Measurements from ENCODE around the gene GRAMD4.
A peak's percentile ranks its signal among the peaks of the same experiment; 100 is the strongest.
"Not testable (repeated sequence)": the region's sequence is repeated elsewhere in the genome, so short reads cannot be mapped to it uniquely, and the experiment has no call there.

GRAMD4 gene

DNA sequence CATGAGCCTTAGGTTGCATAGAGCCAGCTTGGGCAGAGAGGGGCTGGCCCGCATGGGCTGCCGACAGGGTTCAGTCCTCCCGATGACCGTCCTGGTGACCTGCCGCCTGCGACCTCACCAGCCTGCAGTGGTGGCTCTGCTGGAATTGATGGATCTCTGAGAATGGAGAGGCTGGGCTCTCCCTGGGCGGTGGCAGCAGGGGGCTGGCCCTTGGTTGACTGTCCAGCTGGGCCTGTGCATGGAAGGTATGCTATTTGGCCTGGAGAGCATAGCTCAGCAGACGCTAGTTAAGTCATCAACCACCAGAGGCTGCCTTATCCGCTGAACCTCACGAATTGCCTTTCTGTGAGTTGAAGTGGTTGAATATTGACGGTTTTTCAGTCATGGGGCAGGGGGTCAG lies 19.7 kb downstream of the GRAMD4 start:
- no peak for DNase-seq

DNA sequence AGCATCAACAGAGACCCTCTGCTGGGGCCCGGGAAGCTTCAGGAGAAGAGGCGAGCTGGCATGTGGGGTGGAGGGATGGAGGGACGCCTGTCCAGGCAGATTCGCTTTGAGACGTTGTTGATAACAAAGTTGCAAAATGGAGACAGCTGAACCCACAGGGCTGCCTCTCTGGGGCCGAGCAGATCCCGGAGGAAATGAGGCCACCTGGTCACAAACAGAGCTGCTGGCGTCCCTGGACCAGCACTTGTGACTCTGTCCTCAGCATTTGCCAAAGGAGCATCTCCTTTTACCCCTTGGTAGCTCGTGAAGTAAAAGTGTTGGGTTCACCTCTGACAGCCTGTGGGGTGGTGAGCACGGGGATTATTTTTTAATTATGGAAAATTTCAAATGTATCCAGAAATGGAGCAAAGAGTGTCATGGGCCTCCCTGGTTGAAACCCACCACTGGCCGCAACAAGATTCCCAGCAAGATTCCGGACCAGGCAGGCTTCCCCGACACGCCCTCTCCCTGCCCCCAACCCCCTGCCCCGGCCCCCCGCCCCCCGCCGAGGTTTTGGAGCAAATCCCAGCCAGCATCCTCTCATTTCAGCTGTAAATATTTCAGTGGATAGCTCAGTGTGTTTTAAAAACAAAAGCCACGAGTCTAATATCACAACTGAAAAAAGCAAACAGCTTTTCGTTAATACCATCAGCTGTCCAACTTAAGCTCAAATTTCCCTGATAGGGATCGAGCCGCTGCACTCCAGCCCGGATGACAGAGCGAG lies 20.3 kb downstream of the GRAMD4 start:
- DNase-seq: no peak

GRCh38 chr22:46641811-46642266 lies 21.7 kb downstream of the GRAMD4 start:
- DNase-seq: no peak

- not testable (repeated sequence) for DNase-seq
Measured at GRCh38 chr22:46642840-46643480, 22.8 kb downstream of the GRAMD4 start.

DNA sequence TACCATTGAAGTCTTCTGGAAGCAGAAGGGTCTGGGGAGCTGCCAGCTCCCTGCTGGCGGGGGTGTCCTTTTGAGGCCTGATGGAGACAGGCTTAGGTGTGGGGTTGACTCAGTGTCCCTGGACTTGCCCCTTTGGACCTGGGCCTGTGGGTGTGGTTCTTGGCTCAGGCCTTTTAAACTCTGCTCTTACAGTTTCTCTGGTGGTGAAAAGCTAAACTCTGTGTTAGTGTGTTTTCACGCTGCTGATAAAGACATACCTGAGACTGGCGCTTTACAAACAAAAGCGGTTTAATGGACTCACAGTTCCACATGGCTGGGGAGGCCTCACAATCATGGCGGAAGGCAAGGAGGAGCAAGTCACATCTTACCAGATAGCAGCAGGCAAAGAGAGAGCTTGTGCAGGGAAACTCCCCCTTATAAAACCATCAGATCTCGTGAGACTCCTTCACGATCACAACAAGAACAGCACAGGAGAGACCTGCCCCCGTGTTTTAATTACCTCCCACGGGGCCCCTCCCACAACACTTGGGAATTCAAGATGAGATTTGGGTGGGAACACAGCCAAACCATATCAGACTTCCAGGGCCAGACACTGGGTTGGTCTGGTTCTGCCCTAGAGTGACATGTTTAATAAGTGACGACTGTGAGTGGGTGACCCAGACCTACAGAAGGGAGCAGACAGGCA lies 26.5 kb downstream of the GRAMD4 start:
- DNase-seq: no peak

DNA sequence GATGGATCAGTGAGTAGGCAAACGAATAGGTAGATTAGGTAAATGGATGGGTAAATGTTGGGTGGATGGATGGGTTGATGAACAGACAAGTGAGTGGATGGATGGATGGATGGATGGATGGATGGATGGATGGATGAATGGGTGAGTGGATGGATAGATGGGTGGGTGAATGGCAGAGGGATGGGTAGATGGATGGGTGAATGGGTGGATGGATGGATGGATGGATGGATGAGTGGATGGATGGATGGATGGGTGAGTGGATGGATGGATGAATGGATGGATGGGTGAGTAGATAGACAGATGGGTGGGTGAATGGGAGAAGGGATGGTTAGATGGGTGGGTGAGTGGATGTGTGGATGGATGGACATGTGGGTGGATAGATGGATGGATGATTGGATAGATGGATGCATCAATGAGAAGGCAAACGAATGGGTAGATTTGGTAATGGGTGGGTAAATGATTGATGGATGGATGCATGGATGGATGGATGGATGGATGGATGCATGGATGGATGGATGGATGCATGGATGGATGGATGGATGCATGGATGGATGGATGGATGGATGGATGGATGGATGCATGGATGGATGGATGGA lies 28.1 kb downstream of the GRAMD4 start:
- not testable (repeated sequence) for DNase-seq

- no peak for DNase-seq
Measured at GRCh38 chr22:46649141-46650077, 29.2 kb downstream of the GRAMD4 start.

- DNase-seq: no peak
Measured at GRCh38 chr22:46650078-46650810, 30.1 kb downstream of the GRAMD4 start.

GRCh38 chr22:46651316-46651715 lies 31.1 kb downstream of the GRAMD4 start:
- DNase-seq: no peak

GRCh38 chr22:46652081-46652846 lies 32.1 kb downstream of the GRAMD4 start:
- no peak for DNase-seq

- no peak for DNase-seq
Measured at GRCh38 chr22:46652847-46653331, 32.7 kb downstream of the GRAMD4 start.

- peak; percentile 40 for DNase-seq
Measured at GRCh38 chr22:46653596-46653995, 33.4 kb downstream of the GRAMD4 start.

DNA sequence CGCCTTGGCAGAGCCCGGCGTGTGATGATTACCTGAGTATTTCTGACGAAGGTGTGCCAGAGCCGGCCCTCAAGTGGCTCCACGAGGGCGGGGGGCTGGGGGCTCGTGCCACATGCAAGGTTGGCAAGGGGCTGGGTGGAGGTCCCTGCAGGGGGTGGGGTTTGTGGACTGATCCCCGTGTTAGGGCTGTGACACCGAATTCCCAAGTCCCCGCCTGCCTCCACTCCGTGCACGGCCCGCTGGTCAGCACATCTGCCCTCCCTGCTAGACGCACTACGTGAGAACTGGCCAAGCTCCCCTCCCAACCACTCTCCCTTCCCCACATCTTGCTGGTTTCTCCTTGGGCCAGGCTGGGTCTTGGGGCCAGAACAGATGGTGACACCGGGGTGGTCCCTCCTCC lies 34.2 kb downstream of the GRAMD4 start:
- no peak for DNase-seq

DNA sequence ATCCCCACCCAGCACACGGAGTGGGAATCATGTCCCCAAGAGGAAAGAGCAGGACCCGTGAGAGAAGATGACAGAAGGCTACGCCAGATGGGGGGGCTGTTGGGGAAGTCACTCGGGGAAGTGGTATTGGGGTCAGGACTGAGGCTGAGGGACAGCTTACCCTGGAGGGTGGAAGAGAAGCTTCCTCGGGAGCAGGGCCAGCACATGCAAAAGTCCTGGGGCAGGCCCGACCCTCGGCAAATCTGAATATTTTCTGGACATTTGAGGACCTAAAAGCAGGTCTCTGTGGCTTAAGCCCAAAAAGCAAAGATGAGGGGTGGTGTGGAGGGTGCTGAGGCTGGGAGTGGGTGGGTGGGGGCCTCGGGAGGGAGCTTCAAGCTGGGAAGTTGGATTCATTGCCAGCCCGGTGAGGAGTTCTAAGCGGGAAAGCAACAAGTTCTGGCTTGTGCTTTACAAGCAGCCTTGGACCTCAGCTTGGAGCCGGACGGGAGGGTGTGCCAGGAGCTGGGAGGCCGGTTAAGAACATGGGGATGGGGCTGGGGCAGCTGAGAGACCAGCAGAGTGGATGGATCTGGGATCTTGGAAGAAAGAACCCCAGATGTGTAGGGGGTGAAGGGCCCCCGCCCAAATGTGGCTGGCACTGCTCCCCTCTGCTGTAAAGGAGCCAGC lies 34.9 kb downstream of the GRAMD4 start:
- DNase-seq: no peak

DNA sequence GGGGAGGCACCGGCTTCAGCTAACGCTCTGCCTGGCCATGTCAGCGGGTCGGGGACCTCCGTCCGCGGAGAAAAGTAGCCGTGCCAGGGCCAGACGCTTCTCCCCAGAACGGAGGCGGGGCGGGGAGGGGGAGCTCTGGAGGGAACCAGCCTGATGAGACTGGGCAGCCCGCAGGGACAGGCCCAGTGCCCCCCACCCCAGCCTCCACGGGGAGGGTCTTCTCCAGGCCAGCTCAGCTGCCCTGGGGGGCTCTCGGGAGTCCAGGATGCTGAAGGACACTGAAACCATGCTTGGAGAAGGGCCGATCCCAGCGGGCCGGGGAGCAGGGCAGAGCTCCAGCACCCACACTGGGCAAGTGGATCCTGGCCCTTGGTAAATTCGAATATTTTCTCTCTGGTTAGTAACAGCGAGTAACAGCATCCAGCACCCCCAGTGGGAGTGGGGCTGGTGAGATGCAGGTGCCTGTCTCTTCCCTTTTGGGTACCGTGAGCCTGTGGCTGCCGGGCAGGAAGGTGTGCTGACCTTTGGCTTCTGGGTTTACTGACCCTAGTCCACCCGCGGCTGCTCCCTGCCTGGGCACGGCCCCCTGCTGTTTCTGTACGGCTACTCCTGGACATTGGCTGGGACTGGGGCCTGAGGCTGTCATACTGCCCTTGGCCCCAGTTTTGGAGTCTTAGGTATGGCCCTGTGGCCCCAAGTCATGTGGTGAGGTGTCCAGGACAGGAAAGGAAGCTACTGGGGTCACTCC lies 35.8 kb downstream of the GRAMD4 start:
- DNase-seq: no peak

GRCh38 chr22:46656856-46657654 lies 36.9 kb downstream of the GRAMD4 start:
- no peak for DNase-seq

- no peak for DNase-seq
Measured at GRCh38 chr22:46657655-46657953, 37.4 kb downstream of the GRAMD4 start.

Data from activated CD4-positive, alpha-beta T cell treated with anti-CD3 and anti-CD28 coated beads, Interleukin-2, amount 50 U/mL, for 16 hours (primary cell).